ENCODE results near the gene SPATA6L. TPM values are rescaled to one million over a fixed set of nuclear protein-coding genes. Genes with fewer than 3 reads are reported as not detected.

SPATA6L gene
- 1.8 TPM in 2 replicates for total RNA-seq

GRCh38 chr9:4666042-4666699 is at the start of gene SPATA6L:
Gene SPATA6L (minus strand): TSS chr9:4666480. CDS start chr9:4666250, 230 bp downstream.

DNA sequence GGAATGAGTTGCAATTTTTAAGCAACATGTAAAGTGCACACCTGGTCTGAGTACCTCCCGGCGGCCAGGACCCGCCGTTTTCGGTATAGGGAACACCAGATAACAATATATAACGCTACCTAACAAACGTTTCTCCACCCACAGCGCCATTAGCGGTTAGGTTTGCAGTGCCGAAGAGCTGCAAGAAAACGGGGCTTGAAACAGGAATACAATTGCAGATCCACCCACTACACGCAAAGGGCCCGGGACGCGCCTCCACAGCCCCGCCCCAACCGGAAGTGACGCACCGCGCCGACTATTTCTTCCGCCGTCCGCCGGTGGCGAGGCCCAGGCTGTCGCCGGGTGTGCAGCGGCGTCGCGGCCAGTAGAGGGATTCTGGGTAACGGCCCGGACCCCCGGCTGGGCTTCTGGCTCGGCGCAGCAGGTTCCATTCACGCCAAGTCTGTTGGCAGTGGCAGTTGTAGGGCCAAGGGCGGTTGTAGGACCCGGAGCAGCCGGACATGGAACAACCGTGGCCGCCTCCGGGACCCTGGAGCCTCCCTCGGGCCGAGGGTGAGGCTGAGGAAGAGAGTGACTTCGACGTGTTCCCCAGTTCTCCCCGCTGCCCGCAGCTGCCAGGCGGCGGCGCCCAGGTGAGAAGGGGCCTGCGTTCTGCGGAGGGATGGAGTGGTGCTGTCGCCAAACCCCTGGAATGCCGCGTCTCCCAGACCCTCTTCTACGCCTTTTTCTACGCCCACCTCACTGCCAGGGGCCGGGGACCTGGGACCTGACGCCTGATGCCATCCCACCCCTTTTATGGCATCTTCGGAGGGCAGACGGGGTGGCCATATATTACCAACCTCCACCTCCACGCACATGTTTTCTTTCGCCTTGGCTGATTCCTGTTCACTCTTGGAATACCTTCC is 13.2 kb upstream of the SPATA6L start, which contains the start of gene CDC37L1:
CDC37L1 (plus strand) TSS at position 302 of the 905 bp plus-strand sequence; CDS start at position 501, 199 bp downstream.

DNA sequence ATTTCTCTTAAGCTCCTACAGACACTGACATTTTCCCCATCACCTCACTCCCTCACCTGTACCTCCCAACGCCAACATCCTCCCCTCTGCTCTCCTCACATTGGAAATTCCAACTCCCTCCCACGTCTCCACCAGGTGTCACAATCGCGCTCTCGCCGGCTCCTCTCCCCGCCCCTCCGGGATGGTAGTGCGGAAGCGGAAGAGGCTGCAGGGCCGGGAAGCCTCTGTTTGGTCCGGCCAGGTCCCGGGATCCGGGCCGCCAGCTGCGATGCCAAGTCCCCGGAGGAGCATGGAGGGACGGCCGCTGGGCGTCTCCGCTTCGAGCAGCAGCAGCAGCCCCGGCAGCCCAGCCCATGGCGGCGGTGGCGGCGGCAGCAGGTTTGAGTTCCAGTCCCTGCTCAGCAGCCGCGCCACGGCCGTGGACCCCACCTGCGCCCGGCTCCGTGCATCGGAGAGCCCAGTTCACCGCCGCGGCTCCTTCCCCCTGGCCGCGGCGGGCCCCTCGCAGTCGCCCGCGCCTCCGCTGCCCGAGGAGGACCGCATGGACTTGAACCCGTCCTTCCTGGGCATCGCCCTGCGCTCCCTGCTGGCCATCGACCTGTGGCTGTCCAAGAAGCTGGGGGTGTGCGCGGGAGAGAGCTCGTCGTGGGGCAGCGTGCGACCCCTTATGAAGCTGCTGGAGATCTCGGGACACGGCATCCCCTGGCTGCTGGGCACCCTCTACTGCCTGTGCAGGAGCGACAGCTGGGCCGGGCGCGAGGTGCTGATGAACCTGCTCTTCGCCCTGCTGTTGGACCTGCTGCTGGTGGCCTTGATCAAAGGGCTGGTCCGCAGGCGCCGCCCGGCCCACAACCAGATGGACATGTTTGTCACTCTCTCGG is 3.9 kb downstream of the SPATA6L start, which contains the start of gene PLPP6:
PLPP6 (plus strand) TSS at position 187 of the 881 bp plus-strand sequence; CDS start at position 269, 82 bp downstream.

Other genes starting within 250 kb of the SPATA6L start
- gene SLC1A1, start 176.0 kb downstream of the SPATA6L start, total RNA-seq: 18.4 TPM in 2 replicates
- 5.9 and 8.8 TPM in 2 replicates for gene PLPP6, start 4.2 kb downstream of the SPATA6L start, total RNA-seq
- 31.0 and 34.0 TPM in 2 replicates for gene CDC37L1, start 13.1 kb upstream of the SPATA6L start, total RNA-seq
- 59.9 and 68.3 TPM in 2 replicates for gene AK3, start 74.7 kb upstream of the SPATA6L start, total RNA-seq
- 17.0 and 23.0 TPM in 2 replicates for gene RCL1, start 126.5 kb upstream of the SPATA6L start, total RNA-seq